Measurements from ENCODE around the gene CABP7.

CABP7 gene

GRCh38 chr22:29723766-29724165, 4.0 kb downstream of the CABP7 start:
- DNase-seq = no peak

- no peak for DNase-seq
Observed at GRCh38 chr22:29724843-29725242, 5.0 kb downstream of the CABP7 start.

GRCh38 chr22:29726106-29726505, 6.3 kb downstream of the CABP7 start:
- no peak for DNase-seq

- no peak for DNase-seq
Observed at GRCh38 chr22:29726512-29727130, 6.8 kb downstream of the CABP7 start.

GRCh38 chr22:29727131-29727523, 7.3 kb downstream of the CABP7 start:
- DNase-seq = peak; percentile 34

- no peak for DNase-seq
Observed at GRCh38 chr22:29729161-29729560, 9.4 kb downstream of the CABP7 start.

- no peak for DNase-seq
Observed at GRCh38 chr22:29731058-29731850, 11.5 kb downstream of the CABP7 start.

- no peak for DNase-seq
Observed at GRCh38 chr22:29732883-29733282, 13.1 kb downstream of the CABP7 start.

GRCh38 chr22:29733362-29734201, 13.8 kb downstream of the CABP7 start:
- no peak for DNase-seq

GRCh38 chr22:29734406-29734805, 14.6 kb downstream of the CABP7 start:
- DNase-seq = no peak

GRCh38 chr22:29734838-29735237, 15.0 kb downstream of the CABP7 start:
- no peak for DNase-seq

GRCh38 chr22:29735416-29735815, 15.6 kb downstream of the CABP7 start:
- no peak for DNase-seq

GRCh38 chr22:29737251-29738117, 17.7 kb downstream of the CABP7 start:
- DNase-seq = no peak

GRCh38 chr22:29738118-29738815, 18.5 kb downstream of the CABP7 start:
- DNase-seq = no peak

GRCh38 chr22:29739346-29739875, 19.6 kb downstream of the CABP7 start:
- DNase-seq = no peak

- no peak for DNase-seq
Observed at GRCh38 chr22:29740216-29740615, 20.4 kb downstream of the CABP7 start.

GRCh38 chr22:29741926-29742325, 22.1 kb downstream of the CABP7 start:
- no peak for DNase-seq

- no peak for DNase-seq
Observed at GRCh38 chr22:29742326-29742725, 22.5 kb downstream of the CABP7 start.

GRCh38 chr22:29744902-29745301, 25.1 kb downstream of the CABP7 start:
- DNase-seq = no peak

- DNase-seq = no peak
Observed at GRCh38 chr22:29747832-29748231, 28.0 kb downstream of the CABP7 start.

GRCh38 chr22:29748248-29748893, 28.6 kb downstream of the CABP7 start:
- DNase-seq = no peak

Data from activated CD4-positive, alpha-beta T cell treated with anti-CD3 and anti-CD28 coated beads for 48 hours (primary cell).